DMS53 treated with DMSO at 0.1 percent for 48 hours (cell line): ENCODE measurements around the gene TMOD1.

Experiments
- DNase-seq: peaks from one replicate; lab custom pipeline; 2025; ENCODE audit not compliant: unreplicated experiment; lab: John Stamatoyannopoulos, UW

The TMOD1 gene

GRCh38 chr9:97632248-97632984, 130.9 kb downstream of the TMOD1 start:
- peak; percentile 82 for DNase-seq

DNA sequence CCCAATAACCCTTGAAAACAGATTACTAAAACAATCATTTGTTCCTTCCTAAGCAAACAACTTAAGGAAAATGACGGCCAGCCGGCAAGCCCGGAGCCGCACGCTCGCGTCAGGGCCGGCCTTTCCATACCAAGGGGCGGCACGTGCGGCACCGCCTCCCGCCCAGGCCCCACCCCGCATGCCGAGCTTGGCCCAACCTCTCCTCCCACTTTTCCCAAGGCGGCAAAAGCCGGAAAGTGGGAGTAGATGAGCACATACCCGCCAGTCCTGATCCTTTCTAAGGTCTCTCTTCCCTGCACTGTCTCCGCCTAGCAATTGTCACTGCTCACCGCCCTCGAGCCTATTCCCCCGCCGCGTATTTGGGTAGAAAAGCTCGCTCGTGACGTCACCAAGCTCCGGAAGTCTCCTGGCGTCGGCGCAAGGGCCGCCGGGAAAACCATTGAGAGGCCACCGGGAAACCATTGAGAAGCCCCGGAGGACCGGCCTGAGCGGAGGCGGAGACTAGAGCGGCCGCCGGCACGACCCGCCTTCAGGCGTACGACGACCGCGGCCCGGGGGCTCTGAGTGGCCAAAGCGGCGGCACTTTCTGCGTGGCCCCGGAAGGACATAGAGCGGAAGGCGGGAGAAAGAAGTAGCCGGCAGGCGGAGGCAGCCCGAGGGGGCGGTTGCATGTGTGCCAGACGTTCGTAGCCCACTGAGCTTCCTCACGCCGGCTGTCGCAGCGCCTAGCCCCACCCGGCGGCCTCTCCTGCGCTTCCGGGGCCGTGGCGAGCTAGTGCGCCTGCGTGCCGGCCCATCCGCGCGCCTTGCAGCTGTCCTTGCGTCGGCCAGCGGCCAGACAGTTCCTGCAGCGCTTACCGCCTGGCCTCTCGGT, 131.8 kb downstream of the TMOD1 start, which contains the start of the genes NCBP1 and TSTD2:
Gene NCBP1, plus strand, starts transcription at position 837 of the 874 bp plus-strand sequence. CDS start 61 bp downstream, outside the sequence.
Gene TSTD2, minus strand, starts transcription at position 384 of the 874 bp plus-strand sequence. CDS start 5,806 bp downstream, outside the sequence.
- peak; percentile 92 for DNase-seq

DNA sequence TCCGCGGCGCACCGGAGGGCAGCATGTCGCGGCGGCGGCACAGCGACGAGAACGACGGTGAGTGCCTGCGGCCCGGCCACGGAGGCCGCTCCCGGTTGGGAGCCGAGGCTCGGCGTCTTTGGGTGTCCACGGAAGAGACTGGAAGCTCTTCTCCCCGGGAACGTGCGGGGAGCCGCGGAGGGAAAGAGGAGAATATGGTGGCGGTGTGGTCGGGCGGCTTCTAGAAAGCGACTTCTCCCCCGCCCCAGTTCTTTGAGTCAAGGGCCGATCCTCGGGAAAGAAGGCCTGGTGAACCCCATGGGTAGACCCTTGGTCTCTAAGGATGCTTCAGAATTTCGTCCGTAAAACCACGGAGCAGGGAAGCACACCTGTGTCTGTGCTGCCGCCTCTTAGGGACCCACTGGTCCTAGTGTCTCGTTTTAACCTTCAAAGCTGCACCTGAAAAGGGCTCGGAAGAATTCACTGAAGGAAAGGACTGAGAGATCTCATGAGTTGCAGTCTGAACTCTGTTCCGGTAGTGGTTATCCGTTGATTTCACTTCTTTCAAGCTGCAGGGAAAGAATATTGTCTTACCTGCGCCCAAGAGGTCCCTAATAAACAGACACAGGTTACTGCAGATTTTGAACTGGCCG, 132.5 kb downstream of the TMOD1 start:
- no peak for DNase-seq

DNA sequence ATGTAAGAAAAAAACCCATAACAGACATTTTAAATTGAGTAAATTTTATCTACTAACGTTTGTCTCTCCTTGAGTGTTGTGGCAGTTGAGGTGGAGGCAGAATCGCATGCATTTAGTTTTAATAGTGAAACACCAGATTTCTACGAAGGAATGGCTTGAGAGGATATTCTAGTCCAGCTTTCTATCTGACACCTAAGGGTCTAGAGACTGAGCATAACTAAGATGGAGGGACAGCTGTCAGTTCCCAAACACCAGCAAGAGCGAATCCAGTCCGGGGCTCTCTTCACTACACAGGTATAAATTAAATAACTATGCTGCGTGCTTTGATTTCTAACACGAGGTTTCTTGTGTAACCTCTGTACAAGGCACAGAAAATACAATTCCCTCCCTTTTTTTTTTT, 133.6 kb downstream of the TMOD1 start:
- DNase-seq, result no peak

- DNase-seq, result no peak
Observed at GRCh38 chr9:97636903-97637302, 135.4 kb downstream of the TMOD1 start.

DNA sequence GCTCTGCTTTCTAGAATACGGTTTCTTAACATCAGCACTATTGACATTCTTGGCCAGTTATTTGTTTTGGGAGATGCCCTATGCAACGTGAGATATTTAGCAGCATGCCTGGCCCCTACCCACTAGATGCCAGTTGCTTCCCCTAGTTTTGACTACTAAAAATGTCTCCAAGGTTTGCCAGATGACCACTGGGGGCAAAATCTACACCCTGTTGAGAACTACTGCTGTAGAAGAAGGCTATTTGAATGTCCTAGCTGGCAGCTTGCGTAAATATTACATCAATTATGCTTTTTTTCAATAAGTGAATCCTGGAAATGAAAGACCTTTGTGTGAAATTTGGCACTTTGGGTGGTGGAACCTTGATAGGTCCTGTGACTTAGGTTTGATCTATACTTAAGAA, 137.2 kb downstream of the TMOD1 start:
- no peak for DNase-seq

DNA sequence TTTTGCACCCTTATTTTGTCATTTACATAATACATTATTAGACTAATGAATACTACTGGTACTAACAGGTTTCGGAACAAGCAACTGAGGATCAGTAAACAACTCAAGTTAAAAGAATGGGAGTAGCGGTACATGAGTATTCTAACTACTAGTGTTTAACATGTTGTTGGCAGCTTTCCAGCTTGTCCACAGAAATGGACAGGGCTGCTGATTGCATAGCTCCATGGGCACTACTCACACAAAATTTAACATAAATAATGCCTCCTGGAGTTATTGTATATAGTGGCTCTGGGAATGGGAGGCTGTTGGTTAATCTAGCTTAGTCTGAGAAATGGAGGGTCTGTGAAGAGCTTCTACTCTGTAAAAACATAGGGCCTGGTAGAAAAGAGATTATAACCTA, 138.9 kb downstream of the TMOD1 start:
- DNase-seq, result no peak

GRCh38 chr9:97645720-97646119, 144.3 kb downstream of the TMOD1 start:
- no peak for DNase-seq

DNA sequence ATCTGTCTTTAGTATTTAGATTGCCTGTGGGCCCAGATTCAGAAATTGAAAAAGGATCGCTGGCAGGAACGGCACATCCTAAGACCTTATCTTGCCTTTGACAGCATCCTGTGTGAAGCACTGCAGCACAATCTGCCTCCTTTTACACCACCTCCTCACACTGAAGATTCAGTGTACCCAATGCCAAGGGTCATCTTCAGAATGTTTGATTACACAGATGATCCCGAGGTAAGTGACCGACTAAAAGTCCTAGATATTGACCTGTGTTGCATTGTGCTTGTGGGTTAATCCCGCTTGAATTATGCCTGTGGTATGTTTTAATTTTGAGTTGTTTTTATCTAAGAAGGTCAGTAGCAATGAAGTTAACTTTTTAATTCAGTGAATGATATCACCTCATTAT, 146.5 kb downstream of the TMOD1 start:
- no peak for DNase-seq
